NCI-H226 (cell line): Measurements from ENCODE around the gene ANKRD40.
"Not testable (repeated sequence)": the region's sequence is repeated elsewhere in the genome, so short reads cannot be mapped to it uniquely, and the experiment has no call there.

Experiments used
- DNase-seq: peaks from one replicate; pipeline ENCODE4 v3.0.0-alpha.2; 2015

Gene ANKRD40, protein sequence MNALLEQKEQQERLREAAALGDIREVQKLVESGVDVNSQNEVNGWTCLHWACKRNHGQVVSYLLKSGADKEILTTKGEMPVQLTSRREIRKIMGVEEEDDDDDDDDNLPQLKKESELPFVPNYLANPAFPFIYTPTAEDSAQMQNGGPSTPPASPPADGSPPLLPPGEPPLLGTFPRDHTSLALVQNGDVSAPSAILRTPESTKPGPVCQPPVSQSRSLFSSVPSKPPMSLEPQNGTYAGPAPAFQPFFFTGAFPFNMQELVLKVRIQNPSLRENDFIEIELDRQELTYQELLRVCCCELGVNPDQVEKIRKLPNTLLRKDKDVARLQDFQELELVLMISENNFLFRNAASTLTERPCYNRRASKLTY

DNA sequence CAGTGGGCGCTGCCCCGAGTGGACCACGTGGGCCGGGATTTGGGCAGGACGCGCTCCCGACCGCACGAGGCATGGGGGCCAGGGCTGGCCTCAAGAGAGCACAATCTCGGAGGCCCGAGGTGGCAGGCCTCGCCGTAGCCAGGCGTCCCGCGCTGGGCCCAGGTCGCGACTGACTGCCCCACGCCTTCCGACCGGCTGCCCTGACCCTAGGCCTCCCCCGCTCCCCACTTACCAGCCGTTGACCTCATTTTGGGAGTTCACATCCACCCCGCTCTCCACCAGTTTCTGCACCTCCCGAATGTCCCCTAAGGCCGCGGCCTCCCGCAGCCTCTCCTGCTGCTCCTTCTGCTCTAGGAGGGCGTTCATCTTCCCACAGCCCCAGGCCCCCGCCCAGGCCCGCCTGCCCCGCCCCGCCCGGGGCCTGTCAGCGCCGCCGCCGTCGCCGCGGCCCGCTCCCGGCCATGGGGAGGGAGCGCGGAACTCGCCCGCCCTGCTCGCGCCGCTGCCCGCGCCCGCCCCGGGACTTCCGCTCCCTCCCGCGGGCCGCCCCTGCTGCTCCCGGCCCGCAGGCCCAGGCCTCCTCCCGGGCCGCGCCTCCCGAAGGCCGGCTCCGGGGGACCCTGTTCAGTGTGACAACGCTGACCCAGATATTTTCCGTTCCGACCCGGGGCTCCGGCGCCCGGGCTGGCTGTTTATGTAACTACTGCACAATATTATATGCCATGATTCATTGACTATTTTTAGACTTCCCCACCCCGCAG, at the start of gene ANKRD40:
ANKRD40 (minus strand) TSS at position 626 of the 761 bp plus-strand sequence; CDS start at position 366, 260 bp downstream.
- DNase-seq: peak; percentile 89

DNA sequence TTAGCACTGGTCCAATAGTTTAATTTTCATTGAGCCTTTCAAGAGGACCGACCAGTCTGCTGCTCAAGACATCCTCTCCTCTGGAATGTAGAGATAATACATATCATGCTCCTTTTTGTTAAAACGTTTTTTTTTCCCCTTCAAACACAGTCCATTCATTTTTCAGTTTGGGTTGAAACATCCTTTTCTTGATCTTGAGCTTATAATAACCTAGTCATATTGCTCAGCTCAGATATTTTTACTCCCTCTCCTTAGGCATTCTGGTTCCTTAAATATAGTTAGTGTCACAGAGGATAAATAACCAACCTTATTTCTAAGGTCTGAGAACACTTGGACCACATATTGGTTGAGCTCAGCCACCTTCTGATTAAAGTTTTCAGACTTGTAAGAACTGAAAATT, 46.8 kb upstream of the ANKRD40 start:
- no peak for DNase-seq

DNA sequence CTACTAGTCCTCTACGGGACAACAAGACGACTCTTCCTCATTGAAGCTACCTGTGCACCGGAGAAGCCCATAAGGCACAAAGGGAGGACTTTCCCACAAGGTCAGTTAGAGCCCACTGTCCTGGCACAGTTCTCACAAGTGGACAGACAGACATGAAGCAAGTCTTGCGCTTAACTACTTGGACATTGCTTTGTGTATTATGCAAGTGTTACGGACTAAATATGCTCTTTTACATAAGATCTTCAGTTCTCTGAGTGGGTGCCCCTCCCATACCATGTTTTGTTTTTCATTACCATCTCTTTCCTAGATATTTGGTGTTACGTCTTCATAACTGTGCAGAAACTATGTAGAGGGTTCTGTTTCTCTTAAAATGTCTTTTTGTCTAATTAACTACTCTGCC, 41.5 kb upstream of the ANKRD40 start:
- no peak for DNase-seq

DNA sequence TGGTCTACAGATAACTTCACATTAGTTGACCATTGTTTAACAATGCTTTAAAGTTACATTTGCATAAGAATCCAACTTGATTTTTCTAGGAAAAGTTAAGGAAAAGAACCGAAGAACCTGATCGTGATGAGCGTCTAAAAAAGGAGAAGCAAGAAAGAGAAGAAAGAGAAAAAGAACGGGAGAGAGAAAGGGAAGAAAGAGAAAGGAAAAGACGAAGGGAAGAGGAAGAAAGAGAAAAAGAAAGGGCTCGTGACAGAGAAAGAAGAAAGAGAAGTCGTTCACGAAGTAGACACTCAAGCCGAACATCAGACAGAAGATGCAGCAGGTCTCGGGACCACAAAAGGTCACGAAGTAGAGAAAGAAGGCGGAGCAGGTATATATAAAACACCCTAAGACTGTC, 37.9 kb upstream of the ANKRD40 start:
- no peak for DNase-seq

DNA sequence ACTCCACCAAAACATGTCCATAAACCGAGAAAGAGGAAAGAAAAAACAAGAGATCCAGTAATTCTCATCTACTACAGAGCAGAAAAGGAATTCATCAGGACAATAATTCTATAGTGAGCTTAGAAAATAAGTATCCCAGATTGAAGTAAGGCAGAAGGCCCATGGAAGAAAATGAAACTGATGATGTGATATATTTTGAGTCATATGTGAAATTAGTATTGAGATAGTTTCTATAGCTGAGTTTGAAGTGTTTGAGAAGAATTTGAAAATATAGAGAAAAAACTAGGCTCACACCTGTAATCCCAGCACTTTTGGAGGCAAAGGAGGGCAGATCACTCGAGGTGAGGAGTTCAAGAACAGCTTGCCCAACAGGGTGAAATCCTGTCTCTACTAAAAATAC, 31.4 kb upstream of the ANKRD40 start:
- no peak for DNase-seq

DNA sequence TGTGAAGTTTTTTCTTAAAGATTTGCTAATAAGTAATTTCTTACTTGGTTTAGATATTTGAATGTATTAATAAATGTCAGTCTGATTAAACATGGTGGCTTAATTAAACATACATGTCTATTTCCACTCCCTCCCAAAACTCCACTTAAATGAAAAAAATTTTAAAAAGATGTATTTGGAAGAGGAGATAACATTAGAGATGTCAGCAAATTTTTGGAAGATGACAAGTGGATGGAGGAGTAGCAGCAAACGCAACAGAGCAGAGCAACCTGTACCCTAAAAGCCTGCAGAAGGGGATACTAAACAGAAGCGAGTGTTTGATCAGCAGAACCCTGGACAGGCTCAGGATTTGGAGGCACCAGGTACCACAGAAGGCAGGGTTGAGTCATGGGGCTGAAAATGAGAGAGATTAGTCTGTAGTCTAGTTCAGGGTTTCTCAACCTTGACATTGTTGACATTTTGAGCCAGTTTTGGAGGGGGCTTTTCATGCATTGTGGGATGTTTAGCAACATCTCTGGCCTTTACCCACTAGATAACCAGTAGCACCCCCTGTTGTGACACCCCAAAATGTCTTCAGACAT, 29.5 kb upstream of the ANKRD40 start:
- DNase-seq: no peak

DNA sequence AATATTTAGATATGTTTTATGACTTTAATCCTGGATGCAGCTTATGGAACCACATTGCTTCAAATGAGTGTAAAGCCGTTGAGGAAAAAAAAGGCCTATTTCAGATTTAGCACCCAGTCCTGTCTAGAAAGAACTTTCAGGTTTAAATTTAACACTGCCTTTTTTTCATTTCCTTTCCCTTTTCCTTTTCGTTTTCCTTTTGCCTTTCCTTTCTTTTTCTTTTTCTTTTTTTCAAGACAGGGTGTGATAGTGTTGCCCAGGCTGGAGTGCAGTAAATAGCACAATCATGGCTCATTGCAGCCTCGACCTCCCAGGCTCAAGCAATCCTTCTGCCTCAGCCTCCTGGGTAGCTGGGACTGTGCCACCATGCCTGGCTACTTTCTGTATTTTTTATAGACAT, 27.6 kb upstream of the ANKRD40 start:
- DNase-seq: no peak

DNA sequence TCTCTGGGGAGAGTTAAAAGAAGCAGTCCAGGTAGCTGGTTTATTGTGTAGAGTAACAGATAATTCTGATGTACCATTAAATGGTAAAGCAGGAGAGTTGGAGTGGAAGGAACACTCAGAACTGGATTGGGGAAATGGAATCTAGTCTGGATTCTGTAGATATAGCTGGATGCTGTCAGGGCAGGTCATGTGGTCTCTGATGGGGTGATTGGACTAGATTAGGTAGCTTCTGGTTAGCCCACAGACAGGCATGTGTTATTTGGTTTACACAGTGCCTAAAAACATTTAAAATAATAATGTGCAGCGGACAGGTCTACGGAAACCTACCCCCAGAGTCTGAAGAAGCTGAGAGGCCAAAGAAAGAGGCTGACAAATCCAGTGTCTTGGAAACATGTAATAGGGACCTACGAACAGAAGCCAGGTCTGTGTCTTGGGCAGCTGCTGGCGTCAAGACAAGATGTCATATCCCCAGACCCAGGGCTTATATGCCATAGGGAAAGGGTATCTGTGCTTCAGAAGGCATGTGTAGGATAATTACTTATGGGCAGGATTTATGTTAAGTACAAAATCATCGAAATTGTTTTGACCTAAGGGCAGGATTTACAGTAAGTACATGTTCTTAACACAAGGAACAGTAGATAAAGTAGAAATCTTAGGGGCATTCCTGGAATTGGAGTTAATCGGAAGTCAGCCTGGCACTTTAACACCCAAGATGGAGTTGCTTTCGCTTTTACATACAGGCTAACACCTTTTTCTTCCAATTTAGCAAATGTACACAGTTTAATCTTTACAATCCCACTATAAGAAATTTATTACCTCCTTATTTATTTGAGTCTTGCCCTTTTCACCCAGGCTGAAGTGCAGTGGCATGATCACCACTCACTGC, 24.1 kb upstream of the ANKRD40 start:
- no peak for DNase-seq

DNA sequence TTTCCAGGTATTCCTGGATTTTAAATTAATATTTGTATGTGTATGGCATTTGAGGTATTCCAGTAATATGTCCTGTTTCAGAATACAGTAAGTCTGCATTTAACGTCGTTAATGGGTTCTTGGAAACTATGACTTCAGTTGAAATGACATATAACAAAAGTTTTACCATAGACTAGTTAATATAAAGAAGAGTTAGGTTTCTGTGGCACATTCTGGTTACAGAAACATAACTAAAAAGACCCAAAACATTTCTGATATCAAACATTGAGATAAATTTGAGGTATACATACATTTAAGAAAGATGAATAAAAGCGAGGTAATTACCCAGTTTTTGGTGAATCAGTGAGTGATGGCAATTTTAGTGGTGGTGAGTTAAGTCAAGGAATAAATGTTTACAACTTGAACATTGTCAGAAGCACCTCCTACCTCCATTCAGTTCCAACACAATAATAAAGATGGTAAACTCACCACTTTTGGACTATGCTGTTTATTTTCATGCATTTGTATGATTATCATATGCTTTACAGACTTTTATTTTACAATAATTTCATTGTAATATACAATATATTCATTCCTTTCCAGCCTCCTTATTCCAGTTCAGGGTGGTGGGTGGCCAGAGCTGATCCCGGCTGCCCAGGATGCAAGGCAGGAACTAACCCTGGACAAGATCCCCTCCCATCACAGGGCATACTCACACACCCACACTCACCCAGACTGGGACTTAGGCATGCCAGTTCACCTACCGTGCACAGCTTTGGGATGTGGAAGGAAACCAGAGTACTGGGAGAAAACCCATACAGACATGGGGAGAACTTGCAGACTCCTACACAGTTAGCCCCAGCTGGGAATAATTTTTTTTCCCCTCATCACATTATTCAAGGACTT, 21.4 kb upstream of the ANKRD40 start:
- DNase-seq: no peak

DNA sequence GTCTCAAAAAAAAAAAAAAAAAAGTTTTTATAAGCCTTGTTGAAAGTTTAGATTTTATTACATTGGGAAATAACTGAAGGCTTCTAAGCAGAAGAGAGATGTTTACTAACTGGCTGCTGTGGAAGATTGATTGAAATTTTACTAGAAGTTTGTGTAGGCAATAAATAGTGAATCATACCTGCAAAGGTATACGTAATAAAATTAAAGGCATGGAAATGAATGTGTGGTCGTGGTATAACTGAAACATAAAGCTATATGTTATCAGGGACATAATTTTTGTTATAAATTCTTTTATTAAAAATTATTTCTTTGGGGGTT, 20.4 kb upstream of the ANKRD40 start:
- no peak for DNase-seq

DNA sequence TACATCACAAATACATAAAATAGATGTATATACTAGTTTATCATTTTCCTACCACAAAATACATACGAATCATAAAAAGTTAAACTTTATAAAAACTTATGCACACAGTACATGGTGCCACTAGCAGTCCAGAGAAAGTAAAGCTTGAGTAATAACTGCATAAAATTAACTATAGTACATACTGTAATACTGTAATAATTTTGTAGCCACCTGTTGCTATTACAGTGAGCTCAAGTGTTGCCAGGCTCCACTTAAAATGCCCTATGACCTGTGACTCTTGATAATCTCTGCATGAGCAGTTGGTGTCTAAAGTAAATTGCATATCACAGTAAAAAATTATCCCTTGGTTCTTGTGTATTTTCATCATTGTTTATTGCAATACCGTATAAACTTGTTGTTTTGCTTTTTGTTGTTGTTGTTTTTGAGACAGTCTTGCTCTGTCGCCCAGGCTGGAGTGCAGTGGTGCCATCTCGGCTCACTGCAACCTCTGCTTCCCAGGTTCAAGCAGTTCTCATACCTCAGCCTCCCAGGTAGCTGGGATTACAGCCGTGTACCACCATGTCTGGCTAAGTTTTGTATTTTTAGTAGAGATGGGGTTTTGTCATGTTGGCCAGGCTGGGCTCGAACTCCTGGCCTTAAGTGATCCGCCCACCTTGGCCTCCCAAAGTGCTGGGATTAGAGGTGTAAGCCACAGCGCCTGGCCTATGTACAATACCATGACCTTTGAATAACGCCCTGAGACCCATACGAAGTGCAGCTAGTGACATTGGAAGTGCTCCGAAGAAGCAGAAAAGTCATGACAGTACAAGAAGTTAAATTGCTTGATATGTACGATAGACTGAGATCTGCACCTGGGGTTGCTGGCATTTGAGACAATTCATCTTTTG, 18.3 kb upstream of the ANKRD40 start:
- DNase-seq: no peak

DNA sequence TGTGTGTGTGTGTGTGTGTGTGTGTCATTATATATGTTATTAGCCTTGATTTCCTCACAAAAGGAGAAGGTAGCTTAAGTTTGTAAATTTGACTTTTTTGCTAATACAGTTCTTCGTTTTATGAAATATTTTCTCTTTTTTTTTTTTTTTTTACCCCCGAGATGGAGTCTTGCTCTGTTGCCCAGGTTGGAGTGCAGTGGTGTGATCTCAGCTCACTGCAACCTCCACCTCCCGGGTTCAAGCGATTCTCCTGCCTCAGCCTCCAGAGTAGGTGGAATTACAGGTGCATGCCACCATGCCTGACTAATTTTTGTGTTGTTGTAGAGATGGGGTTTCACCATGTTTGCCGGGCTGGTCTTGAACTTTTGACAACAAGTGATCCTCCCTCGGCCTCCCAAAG, 16.9 kb upstream of the ANKRD40 start:
- not testable (repeated sequence) for DNase-seq

DNA sequence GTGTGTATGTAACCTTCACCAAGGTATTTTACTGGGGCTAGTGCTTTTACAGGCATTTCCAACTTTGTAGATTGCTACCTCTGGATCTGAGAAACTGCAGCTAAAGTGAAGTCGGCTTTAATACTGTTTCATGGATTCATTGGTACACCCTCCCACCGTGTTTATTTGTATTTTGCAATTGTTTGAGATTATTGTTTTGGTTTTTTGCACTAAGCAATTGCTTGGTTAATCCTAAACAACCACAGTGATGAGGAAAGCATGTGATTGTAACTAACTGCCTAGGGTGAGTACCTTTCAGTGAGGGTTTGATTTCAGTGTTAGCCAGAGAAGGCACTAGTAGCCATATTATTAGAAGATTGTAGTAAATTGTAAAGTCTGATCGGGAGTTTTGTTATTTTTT, 15.0 kb upstream of the ANKRD40 start:
- DNase-seq: no peak

DNA sequence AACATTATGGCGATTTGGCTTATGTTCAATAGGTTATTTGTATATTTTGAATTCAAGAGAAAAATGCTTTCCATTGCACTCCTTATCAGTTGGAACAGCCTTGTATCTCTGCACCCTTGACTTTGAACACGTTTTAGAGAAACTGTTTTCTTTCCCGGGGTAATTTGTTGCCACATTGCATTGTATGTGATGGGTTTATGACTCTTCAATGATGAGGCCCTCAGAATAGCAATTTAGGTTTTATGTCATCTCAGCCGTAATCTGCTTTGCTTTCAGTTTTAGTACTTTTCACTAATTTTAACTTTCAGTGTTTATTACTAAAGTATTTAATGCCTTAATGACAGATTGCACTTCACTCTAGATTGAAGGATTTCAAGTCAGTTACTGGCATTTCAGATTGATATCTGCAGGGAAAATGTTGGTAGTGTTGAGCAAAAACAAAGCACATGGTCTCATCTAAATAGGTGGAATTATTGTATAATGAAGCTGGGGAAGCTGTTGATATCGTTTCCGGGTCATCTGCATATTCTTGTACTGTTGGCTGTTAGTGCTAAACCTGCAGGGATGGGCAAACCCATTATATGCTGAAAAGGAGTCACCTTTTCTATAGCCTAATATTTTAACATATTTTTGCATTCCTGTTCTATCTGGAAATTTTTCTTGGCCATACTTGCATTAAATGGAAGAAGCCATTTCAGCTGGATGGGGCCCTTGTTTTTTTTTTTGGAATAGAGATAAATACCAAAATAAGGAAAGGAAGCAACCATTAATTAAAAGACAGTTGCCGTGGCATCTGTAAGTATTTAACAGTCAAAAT, 13.7 kb upstream of the ANKRD40 start:
- no peak for DNase-seq

DNA sequence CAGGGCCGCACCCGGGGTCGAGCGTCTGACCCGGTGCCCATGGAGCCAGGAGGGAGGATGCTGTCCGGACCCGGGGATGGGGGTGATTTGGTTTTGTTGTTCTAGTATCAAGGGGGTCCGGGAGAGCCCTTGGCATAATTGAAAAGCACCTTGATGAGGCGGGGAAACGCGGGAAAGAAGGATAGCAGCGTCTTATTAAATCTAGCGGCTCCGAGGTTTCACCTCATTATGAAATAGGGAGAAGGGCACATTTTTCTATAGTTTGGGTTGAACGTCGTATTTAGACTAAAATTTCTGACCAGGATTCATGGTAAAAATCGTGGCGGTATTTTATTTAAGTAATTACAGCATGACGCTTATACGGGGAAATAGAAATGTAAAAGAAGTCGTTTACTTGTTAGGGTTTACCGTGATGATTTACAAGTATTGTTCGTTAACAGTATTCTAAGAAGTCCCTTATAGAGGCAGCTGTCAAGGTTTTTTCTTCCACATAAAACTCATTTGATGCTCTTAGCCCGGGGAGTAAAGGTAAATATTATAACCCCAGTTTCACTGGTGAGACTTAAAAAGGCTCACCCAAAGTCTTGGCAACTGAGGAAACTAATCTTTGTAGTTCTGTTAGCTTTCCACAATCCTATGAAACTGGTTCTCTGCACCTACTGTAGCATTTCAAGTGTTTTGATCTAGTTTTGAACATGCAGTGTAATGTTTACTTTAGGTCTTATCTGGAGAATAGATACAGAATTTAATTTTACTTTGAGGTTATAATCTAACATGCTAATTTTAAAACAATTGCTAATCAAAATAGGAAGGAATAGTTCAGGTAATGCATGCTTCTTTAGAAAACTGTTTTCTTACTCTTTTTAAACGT, 12.4 kb upstream of the ANKRD40 start:
- DNase-seq: no peak

DNA sequence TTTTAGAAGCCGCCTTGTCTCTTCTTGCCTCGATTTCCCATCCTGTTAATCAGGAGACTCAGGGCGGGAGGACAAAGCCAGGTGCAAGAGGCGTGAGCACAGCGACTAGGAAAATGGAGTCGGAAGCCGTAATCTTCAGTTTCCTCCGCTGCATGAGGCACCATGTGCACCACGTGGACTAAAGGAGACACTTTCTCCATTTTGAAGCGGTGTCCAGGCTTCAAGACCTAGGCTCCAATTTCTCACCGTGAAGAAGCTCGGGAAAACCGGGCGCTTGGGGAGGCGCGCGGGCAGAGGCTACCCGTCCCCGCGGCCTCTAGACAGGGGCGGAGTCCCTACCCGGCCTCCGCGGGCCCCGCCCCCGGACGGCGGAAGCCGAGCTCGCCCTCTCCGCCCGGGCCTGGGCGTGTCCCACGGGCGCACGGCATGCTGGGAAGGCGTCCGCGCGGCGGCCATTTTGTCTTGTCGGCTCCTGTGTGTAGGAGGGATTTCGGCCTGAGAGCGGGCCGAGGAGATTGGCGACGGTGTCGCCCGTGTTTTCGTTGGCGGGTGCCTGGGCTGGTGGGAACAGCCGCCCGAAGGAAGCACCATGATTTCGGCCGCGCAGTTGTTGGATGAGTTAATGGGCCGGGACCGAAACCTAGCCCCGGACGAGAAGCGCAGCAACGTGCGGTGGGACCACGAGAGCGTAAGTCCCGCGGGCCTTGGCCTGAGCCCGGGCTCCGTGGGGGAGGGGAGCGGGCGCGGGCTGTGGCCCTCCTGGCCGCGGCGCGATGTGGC, 11.6 kb upstream of the ANKRD40 start, which contains the start of gene LUC7L3:
LUC7L3 (plus strand) TSS at position 460 of the 780 bp plus-strand sequence; CDS start at position 590, 130 bp downstream.
- DNase-seq: peak; percentile 88

DNA sequence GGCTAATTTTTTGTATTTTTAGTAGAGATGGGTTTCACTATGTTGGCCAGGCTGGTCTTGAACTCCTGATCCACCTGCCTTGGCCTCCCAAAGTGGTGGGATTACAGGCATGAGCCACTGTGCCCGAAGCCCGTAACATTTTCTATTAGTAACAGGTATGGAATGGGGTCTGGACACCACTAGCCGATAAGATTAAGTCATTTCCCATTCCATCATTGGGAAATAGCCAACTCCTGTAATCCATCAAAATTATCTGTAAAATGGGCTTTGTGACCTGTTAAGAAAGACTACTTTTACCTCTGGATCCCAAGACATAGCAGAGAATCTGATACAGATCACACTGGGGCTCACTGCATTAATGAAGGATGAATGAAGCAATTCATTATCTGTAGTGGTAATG, 7.8 kb upstream of the ANKRD40 start:
- DNase-seq: peak; percentile 48

DNA sequence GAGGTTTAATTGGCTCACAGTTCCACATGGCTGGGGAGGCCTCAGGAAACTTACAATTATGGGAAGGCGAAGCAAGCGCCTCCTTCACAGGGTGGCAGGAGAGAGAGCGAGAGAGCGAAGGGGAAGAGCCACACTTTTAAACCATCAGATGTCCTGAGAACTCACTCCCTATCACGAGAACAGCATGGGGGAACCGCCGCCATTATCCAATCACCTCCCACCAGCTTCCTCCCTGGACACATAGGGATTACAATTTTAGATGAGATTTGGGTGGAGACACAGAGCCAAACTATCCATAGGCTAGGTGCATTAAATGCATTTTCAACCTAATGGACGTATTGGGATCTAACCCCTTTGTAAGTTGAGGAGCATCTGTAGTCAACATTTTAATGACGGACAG, 4.9 kb upstream of the ANKRD40 start:
- DNase-seq: no peak
